ENCODE results near the gene CUEDC1. TPM values are rescaled to one million over a fixed set of nuclear protein-coding genes. Genes with fewer than 3 reads are reported as not detected.

CUEDC1 gene
- total and polyA plus RNA-seq, 2 of the 13 experiments (the other 11 are each of a cell fraction or from before 2014, with no cell fraction given), result 7.4 to 12.9 TPM

GRCh38 chr17:57862694-57863667, 92.2 kb downstream of the CUEDC1 start (continued):
- TF ChIP-seq ZNF639 (CRISPR knock-in tag; conservative IDR thresholded peaks at IDR 0.05), result 0 out of 2 replicates have a peak, but pooled peaks have one; percentile 10
- no peak for TF ChIP-seq ZBTB7B (CRISPR knock-in tag; IDR thresholded peaks at IDR 0.05)
- TF ChIP-seq, protein P1, sequence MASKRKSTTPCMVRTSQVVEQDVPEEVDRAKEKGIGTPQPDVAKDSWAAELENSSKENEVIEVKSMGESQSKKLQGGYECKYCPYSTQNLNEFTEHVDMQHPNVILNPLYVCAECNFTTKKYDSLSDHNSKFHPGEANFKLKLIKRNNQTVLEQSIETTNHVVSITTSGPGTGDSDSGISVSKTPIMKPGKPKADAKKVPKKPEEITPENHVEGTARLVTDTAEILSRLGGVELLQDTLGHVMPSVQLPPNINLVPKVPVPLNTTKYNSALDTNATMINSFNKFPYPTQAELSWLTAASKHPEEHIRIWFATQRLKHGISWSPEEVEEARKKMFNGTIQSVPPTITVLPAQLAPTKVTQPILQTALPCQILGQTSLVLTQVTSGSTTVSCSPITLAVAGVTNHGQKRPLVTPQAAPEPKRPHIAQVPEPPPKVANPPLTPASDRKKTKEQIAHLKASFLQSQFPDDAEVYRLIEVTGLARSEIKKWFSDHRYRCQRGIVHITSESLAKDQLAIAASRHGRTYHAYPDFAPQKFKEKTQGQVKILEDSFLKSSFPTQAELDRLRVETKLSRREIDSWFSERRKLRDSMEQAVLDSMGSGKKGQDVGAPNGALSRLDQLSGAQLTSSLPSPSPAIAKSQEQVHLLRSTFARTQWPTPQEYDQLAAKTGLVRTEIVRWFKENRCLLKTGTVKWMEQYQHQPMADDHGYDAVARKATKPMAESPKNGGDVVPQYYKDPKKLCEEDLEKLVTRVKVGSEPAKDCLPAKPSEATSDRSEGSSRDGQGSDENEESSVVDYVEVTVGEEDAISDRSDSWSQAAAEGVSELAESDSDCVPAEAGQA (IDR thresholded peaks at IDR 0.05; ENCODE audit: low read depth), result no peak
- TF ChIP-seq, protein P1 (CRISPR knock-in tag; IDR thresholded peaks at IDR 0.05; ENCODE audit: borderline replicate concordance), result no peak
- TF ChIP-seq ZNF441 (CRISPR knock-in tag; IDR thresholded peaks at IDR 0.05; ENCODE audit: borderline replicate concordance), result peak; percentile 19; the same call in 1 of the 2 replicates
- no peak for TF ChIP-seq ZNF879 (CRISPR knock-in tag; IDR thresholded peaks at IDR 0.05)
- TF ChIP-seq BORCS8-MEF2B (CRISPR knock-in tag; IDR thresholded peaks at IDR 0.05), result peak; percentile 13; the same call in 1 of the 2 replicates
- TF ChIP-seq ATF3 (CRISPR knock-in tag; IDR thresholded peaks at IDR 0.05), result no peak; the same call in 1 of the 2 replicates
- TF ChIP-seq ZNF776 (CRISPR knock-in tag; IDR thresholded peaks at IDR 0.05), result no peak
- no peak for TF ChIP-seq TRAFD1 (CRISPR knock-in tag; IDR thresholded peaks at IDR 0.05; ENCODE audit: borderline replicate concordance)
- TF ChIP-seq ZNF101 (CRISPR knock-in tag; IDR thresholded peaks at IDR 0.05; ENCODE audit: borderline replicate concordance, low read depth), result no peak
- no peak; the same call in 1 of the 2 replicates for TF ChIP-seq IRF2 (CRISPR knock-in tag; IDR thresholded peaks at IDR 0.05)
- TF ChIP-seq ZFY (CRISPR knock-in tag; IDR thresholded peaks at IDR 0.05), result peak; percentile 88
- 0 out of 2 replicates have a peak, but pooled peaks have one; percentile 0 for TF ChIP-seq MYNN (CRISPR knock-in tag; IDR thresholded peaks at IDR 0.05; ENCODE audit: low read depth)
- TF ChIP-seq ZEB1 (IDR thresholded peaks at IDR 0.05; ENCODE audit: insufficient replicate concordance, low read depth), result peak; percentile 58
- TF ChIP-seq REL (CRISPR knock-in tag; conservative IDR thresholded peaks at IDR 0.05), result peak; percentile 24; the same call in 1 of the 2 replicates
- TF ChIP-seq ZBTB14 (CRISPR knock-in tag; IDR thresholded peaks at IDR 0.05), result no peak
- no peak for TF ChIP-seq PAF1 (CRISPR knock-in tag; IDR thresholded peaks at IDR 0.05)

Data from HepG2 (cell line).